GM21786 (cell line): ENCODE data around the gene SLC25A34.

Experiments
- ATAC-seq: cut with Tn5 transposase; IDR thresholded peaks from one replicate; pipeline ENCODE4 v1.9.1; 2021; ENCODE audit not compliant: unreplicated experiment

SLC25A34 gene

GRCh38 chr1:15770313-15770962 is 34.4 kb downstream of the SLC25A34 start:
- ATAC-seq: no peak

GRCh38 chr1:15771836-15772515 is 35.9 kb downstream of the SLC25A34 start:
- no peak for ATAC-seq

GRCh38 chr1:15775706-15776105 is 39.6 kb downstream of the SLC25A34 start:
- no peak for ATAC-seq

- ATAC-seq: no peak
Measured at GRCh38 chr1:15777909-15778707, 42.0 kb downstream of the SLC25A34 start.

GRCh38 chr1:15785683-15786082 is 49.6 kb downstream of the SLC25A34 start:
- no peak for ATAC-seq

- ATAC-seq: no peak
Measured at GRCh38 chr1:15786581-15786980, 50.5 kb downstream of the SLC25A34 start.

GRCh38 chr1:15788624-15789301 is 52.7 kb downstream of the SLC25A34 start:
- no peak for ATAC-seq
